ENCODE data around the gene ACACA. TPM values are rescaled to one million over a fixed set of nuclear protein-coding genes. Genes with fewer than 3 reads are reported as not detected.

The ACACA gene
- total and polyA plus RNA-seq, 9 of the 15 experiments (the other 6 are each of a cell fraction or from before 2014, with no cell fraction given) = 35.9 to 135 (median 88.4) TPM

DNA sequence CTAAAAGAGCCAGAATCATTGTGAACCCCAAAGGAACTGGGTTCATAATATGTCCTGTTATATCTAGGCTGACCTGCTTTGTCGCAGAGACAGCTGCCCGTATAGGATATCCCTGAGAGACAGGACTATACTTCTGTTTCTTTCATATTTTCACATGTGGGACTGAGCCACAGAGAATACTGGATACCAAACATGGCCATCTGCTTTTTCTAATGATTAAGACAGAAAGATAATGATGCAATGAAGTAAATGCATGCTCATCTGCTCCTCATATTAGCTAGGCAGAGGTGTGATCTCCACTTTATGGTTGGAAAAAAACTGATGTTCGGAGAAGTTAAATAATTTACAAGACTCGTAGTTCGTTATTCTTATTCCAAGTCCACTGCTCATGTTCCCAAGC is 297.5 kb downstream of the ACACA start:
- H3K9me1 ChIP-seq (ENCODE audit: control insufficient read depth, insufficient read depth, low read length) = no peaks in the 10 kb centered on the region
- no TSS peak for BruUV-seq (replicated peaks)
- POLR2A ChIA-PET = interaction anchor here (0.6 kb wide), 1 partner anchor 50 kb away, joined by 3 read pairs; no protein-coding TSS in a partner anchor
- FAIRE-seq (no peak), DNase-seq (ENCODE audit: extremely low read depth in 1 of 4, low spot score in 3 of 4) (no peak), ATAC-seq (no peak)
- no peaks in the 10 kb centered on the region for H3K4me1 ChIP-seq (replicated peaks in 1 of 2; ENCODE audit: control insufficient read depth in 2 of 2, insufficient read depth in 2 of 2, low read length in 2 of 2)
- no peak for TF ChIP-seq ZNF3 (CRISPR knock-in tag; IDR thresholded peaks at IDR 0.05)
- TF ChIP-seq LEF1 (IDR thresholded peaks at IDR 0.05) = no peak
- no peak for TF ChIP-seq SP1 (CRISPR knock-in tag; IDR thresholded peaks at IDR 0.05)
- no peak for TF ChIP-seq HDAC1 (IDR thresholded peaks at IDR 0.05)
- TF ChIP-seq EWSR1 (IDR thresholded peaks at IDR 0.05; ENCODE audit: borderline replicate concordance, low read depth, partially characterized antibody) = no peak
- no peak for TF ChIP-seq TSC22D4 (tag; IDR thresholded peaks at IDR 0.05)
- no peak for TF ChIP-seq ZNF778 (CRISPR knock-in tag; IDR thresholded peaks at IDR 0.05)
- no peak for TF ChIP-seq ARID2 (IDR thresholded peaks at IDR 0.05)
- TF ChIP-seq ZKSCAN8 (CRISPR knock-in tag; IDR thresholded peaks at IDR 0.05) = no peak
- TF ChIP-seq ZNF449 (CRISPR knock-in tag; IDR thresholded peaks at IDR 0.05) = no peak
- TF ChIP-seq PURB (CRISPR knock-in tag; IDR thresholded peaks at IDR 0.05; ENCODE audit: low read depth) = no peak
- no peak for TF ChIP-seq FOXA1 (IDR thresholded peaks at IDR 0.05; ENCODE audit: borderline replicate concordance)
- no peak for TF ChIP-seq RERE (CRISPR knock-in tag; IDR thresholded peaks at IDR 0.05; ENCODE audit: borderline replicate concordance)
- no peak for TF ChIP-seq POLR3A (IDR thresholded peaks at IDR 0.05; ENCODE audit: borderline replicate concordance, extremely low read depth, insufficient read depth, insufficient read length)
- no peak for TF ChIP-seq CXXC5 (CRISPR knock-in tag; IDR thresholded peaks at IDR 0.05)
- TF ChIP-seq SMARCE1 (IDR thresholded peaks at IDR 0.05) = no peak
- no peak for TF ChIP-seq GTF2E2 (tag; IDR thresholded peaks at IDR 0.05)
- no peak for TF ChIP-seq BDP1 (IDR thresholded peaks at IDR 0.05; ENCODE audit: insufficient read depth, insufficient read length)
- TF ChIP-seq SETDB1 (IDR thresholded peaks at IDR 0.05; ENCODE audit: low read length) = no peak
- no peaks in the 10 kb centered on the region for H3K9me3 ChIP-seq (replicated peaks; ENCODE audit: control insufficient read depth, insufficient read depth, low read depth, low read length)
- no peak overlapping the region for H2AFZ ChIP-seq (ENCODE audit: low read depth, low read length)
- no peaks in the 10 kb centered on the region for H3K79me2 ChIP-seq (ENCODE audit: control insufficient read depth, insufficient read depth, low read length)
- H4K20me1 ChIP-seq (replicated peaks; ENCODE audit: control insufficient read depth, insufficient read depth, low read length) = no peaks in the 10 kb centered on the region
- CTCF ChIA-PET (ENCODE audit: low intra/inter-chr PET ratio) = interaction anchor here (0.6 kb wide), 1 partner anchor 274 kb away, joined by 5 read pairs; no protein-coding TSS in a partner anchor
- in situ Hi-C loops (cut with MboI) = no loop called here
- no peaks in the 10 kb centered on the region for H3K27me3 ChIP-seq (ENCODE audit: control insufficient read depth in 2 of 2, insufficient read depth in 2 of 2, low read length in 2 of 2)
- H3K4me3 ChIP-seq = no peak overlapping the region
- H3K36me3 ChIP-seq (ENCODE audit: control insufficient read depth, insufficient read depth, low read length) = peaks cover 93% of the 10 kb centered on the region
- H3K9ac ChIP-seq (ENCODE audit: insufficient read depth in 1 of 2, low read depth in 2 of 2, low read length in 2 of 2) = no peak overlapping the region
- 98% methylated on average over 5 of the region's 5 CpGs for WGBS (ENCODE audit: insufficient coverage, low coverage, missing lambda C conversion rate)
- intact Hi-C loops (cut with micrococcal nuclease) = no loop called here
- H3K27ac ChIP-seq (ENCODE audit: extremely low read depth, low read depth, low read length) = no peak overlapping the region
- H3K4me2 ChIP-seq (ENCODE audit: insufficient read depth, low read length) = no peak overlapping the region

Measured in K562 (cell line).